Activated CD4-positive, alpha-beta T cell treated with anti-CD3 and anti-CD28 coated beads, Interleukin-2, Interleukin-6, amounts not matched to agents 100 ng/mL and 50 ng/mL, durations not matched to agents 16 hours and 8 hours (primary cell): Measurements from ENCODE around the gene LAMC1.

Experiments
- DNase-seq: peaks from one replicate; pipeline ENCODE4 v3.0.0-alpha.2; 2020

Gene LAMC1

DNA sequence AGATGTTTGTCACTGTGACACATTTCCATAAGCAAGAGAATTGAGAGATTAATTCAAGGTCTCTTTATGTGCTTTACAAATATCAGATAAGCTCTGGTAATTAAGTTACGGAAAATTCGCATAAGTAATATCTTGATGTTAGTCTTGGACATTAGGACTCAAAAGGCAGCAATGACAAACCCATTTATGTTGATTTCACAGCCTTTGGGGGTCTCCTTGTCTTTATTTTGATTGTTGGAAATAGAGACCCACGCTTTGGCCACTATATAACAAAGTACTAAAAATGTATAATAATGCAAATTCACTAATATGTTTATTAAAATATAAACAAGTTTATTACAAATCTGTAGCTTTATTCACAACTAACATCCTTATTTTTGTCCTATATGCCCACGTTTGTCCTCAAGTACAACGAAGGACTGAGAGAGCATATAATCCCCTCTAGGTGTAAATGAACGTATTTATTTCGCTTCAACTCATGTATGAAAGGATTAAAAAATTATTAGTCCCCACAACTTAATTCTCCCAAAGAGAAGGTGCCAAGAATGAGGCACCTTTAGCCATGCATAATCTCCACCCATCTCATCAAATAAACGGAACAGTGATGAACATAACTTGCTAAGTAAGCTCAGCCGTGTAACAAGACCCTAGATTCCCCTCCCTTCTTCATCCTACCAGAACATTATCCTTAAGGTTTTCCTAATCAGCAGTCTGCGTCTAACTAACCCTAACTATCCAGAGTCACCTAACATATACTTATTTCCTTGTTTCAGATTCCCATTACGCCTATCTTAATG lies 1.6 kb upstream of the LAMC1 start:
- DNase-seq = no peak

GRCh38 chr1:183022202-183023145 lies 746 bp upstream of the LAMC1 start:
- peak; percentile 67 for DNase-seq

- peak; percentile 53 for DNase-seq
These were observed 539 bp downstream of the LAMC1 start for GRCh38 chr1:183023601-183024316.

GRCh38 chr1:183024317-183025009 lies 1.2 kb downstream of the LAMC1 start:
- no peak for DNase-seq

DNA sequence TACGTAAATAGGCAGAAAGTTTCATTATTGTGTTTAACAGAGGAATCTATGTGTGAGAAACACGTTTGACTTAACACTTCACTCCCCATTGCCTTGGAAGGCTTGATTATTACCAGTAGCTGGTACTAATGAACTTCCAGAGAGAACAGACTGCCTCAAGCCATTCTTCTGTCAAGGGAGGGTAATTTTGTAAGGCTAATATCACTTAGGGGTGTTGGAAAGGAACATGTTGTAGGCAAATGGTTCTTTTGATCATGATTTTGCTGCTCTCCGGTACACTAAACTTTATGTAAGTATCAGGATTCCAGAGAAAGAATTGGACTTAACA lies 1.8 kb downstream of the LAMC1 start:
- DNase-seq = no peak

DNA sequence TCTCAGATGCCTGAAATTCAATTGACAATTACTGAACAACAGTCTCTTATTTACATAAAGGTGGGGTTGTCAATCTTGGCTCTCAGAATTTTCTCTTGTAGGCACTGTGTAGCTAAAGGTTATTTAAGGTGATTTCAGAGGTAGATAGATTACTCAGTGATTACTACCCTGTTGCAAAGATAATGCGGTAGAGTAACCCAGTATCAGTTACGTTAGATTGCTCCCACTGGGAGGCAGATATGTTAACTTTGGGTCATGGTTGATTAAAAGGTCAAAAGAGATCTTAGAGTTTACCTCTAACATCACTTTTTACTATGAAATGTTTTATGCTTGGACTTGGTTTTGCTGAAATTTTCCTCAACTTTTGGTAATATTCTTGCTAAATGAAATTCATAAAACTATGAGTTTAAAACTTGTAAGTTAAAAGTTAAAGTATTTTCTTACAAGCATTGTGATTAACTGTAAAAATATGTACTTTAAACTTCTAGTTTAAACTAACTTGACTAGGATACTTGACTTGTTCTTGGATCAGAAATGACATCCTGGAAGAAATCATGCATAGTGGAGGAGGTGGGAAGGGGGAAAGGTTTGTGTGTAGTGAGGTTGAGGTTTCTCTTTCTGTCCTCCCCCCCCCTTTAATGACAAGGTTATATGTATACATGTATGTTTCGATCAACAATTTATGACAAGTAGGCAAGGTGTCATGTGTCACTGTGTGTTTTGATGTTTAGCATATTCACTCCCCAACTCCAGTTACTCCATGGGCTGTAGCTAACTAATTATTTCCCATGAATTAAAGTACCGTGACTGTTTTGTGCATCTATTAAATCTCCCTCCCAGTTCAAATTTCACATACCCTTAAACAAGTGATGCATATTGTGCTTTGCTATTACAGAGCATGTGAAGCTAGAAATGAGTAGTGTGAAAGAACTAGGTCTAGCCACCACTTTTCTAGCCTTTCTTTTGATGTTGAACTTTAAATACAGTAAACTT lies 2.9 kb downstream of the LAMC1 start:
- no peak for DNase-seq

- no peak for DNase-seq
These were observed 3.8 kb downstream of the LAMC1 start for GRCh38 chr1:183027031-183027430.

- no peak for DNase-seq
These were observed 4.6 kb downstream of the LAMC1 start for GRCh38 chr1:183027791-183028190.

DNA sequence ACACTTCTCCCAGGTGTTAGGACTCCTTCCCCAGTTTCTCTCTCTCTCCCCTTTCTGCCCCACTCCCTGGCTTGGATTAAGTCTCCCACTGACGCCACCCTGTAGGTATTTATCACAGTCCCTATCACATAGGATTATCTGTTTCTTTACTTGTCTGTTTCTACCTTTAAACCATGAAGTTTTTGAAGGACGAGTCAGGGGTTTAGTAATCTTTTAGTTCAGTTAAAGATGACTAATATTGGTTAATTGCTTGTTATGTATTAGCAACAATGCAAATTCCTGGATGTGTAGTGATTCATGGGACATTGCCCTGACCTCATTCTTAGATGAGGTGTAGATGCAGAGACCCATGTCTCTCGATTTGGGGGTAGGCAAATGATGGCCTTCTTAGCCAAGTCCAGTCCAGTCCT lies 6.4 kb downstream of the LAMC1 start:
- DNase-seq = no peak

DNA sequence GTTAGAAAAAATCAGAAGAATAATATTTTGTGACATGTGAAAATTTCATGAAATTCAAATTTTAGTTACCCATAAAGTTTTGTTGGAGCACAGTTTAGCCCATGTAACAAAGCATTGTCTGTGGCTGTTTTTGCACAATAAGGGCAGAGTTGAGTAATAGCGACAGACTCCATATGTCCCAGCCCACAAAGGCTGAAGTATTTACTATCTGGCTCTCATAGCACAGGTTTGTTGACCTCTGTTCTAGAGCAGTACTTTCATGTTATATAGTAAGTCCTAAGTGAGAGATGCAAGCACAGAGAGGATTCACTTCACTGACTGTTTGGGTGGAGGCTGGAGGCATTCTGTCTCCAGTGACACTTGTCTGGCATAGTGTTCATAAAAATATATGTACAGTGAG lies 6.8 kb downstream of the LAMC1 start:
- DNase-seq = no peak

- no peak for DNase-seq
These were observed 9.1 kb downstream of the LAMC1 start for GRCh38 chr1:183032122-183032921.

DNA sequence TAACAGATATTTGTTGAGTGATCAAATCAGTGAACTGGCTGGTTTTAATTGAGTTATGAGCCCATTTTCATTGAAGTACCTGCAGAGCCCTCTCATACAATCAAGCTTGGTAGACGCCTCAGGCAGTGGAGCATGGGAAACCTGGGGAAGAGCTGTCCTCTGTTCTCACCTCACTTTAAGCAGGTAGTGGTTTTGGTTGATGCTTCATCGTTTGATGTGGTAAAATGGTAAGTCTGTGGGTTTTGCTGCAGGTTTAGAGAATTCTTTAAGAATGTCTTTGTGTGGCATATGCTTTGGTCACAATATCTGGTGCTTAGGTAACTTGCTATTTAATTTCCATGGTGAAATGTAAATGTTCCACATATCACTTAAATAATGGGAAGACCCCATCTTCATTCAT lies 10.0 kb downstream of the LAMC1 start:
- peak; percentile 25 for DNase-seq

GRCh38 chr1:183034682-183035081 lies 11.5 kb downstream of the LAMC1 start:
- no peak for DNase-seq

- DNase-seq = no peak
These were observed 15.2 kb downstream of the LAMC1 start for GRCh38 chr1:183038333-183038866.

GRCh38 chr1:183038913-183039312 lies 15.7 kb downstream of the LAMC1 start:
- DNase-seq = no peak

DNA sequence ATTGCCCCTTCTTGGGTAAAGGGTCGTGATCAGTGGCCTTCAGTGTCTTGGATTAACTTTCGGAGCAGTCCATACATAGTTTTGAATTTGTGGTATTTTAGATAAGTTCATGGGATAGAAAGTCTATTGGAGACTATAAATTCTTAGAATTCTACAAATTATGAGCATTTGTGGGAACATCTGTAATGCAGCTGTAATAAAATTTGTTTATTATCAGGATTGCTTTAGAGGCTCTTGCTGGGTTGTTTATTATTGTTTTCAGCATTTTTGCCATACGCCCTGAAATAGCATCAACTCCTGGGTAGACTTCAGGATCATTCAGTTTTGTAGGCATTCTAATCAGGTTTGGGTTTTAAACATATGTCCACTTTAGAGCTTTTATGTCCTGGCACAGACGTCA lies 16.1 kb downstream of the LAMC1 start:
- DNase-seq = no peak

DNA sequence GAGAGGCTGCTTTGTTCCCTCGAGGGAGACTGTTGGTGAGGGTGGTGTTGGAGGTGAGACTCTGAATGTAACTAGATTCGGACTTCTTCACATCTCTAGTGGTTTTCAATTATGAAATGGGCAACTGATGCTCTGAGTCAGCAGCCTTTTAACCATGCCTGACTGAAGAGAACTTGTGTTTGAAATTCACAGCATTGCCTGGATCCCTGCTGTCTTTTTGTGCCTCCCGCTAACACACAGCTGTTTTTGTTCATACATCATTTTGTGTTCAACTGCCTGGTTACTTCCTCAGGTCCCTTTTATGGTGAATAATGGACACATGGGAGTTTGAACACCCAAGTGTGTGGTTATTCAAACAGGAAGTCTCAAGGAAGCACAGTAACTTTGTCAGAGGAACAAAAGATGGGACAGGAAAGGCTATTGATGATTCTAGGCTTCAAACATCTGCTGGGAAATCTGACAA lies 16.8 kb downstream of the LAMC1 start:
- no peak for DNase-seq

- no peak for DNase-seq
These were observed 17.3 kb downstream of the LAMC1 start for GRCh38 chr1:183040547-183040971.

- no peak for DNase-seq
These were observed 20.0 kb downstream of the LAMC1 start for GRCh38 chr1:183043254-183043653.
